Activated CD8-positive, alpha-beta T cell treated with anti-CD3 and anti-CD28 coated beads for 36 hours (primary cell): ENCODE results near the gene GSK3B. TPM values are rescaled to one million over a fixed set of nuclear protein-coding genes. Genes with fewer than 3 reads are reported as not detected.
"Not testable (repeated sequence)": the region's sequence is repeated elsewhere in the genome, so short reads cannot be mapped to it uniquely, and the experiment has no call there.

Source experiments
- ATAC-seq: fragments of 200-7000 bp; cut with Tn5 transposase; one replicate; pipeline ENCODE4 v1.10.0; 2021; ENCODE audit warnings: mild to moderate bottlenecking, moderate library complexity
- CTCF ChIA-PET: fragments of 350-600 bp; sonication (Branson Sonifier 250); formaldehyde crosslinking; loops from one replicate; lab custom pipeline; 2021; ENCODE audit warnings: antibody characterized with exemption; lab: Charles Lee
- POLR2A ChIA-PET: fragments of 350-600 bp; sonication (Branson Sonifier 250); formaldehyde crosslinking; loops from one replicate; lab custom pipeline; 2021; ENCODE audit warnings: antibody characterized with exemption; lab: Charles Lee
- DNase-seq: peaks from one replicate; pipeline ENCODE4 v3.0.0-alpha.2; 2020
- H3K27ac Mint-ChIP-seq: one replicate; pipeline ENCODE4 v1.8.0; 2021; ENCODE audit warnings: mild to moderate bottlenecking, mixed read lengths
- H3K27me3 Mint-ChIP-seq: one replicate; pipeline ENCODE4 v1.8.0; 2021; ENCODE audit warnings: mixed read lengths
- H3K36me3 Mint-ChIP-seq: one replicate; pipeline ENCODE4 v1.8.0; 2021; ENCODE audit warnings: low read depth, mixed read lengths
- H3K4me1 Mint-ChIP-seq: one replicate; pipeline ENCODE4 v1.8.0; 2021; ENCODE audit warnings: low read depth, mixed read lengths
- H3K4me3 Mint-ChIP-seq: one replicate; pipeline ENCODE4 v1.8.0; 2021; ENCODE audit warnings: mild to moderate bottlenecking, moderate library complexity, mixed read lengths
- H3K9me3 Mint-ChIP-seq: one replicate; pipeline ENCODE4 v1.8.0; 2021; ENCODE audit warnings: mixed read lengths
- CTCF ChIP-seq: fragments of 200-600 bp; IDR thresholded peaks from one replicate; pipeline ENCODE4 v1.8.0; 2022; ENCODE audit warnings: antibody characterized with exemption, mild to moderate bottlenecking
- intact Hi-C: fragments of 100-400 bp; cut with micrococcal nuclease; formaldehyde crosslinking; loops from one replicate; pipeline ENCODE4 v1.10.0; 2022
- total RNA-seq, 2 experiments: library from RNA; stranded (reverse); gene quantifications; one replicate each; pipeline ENCODE4 v1.2.3, GENCODE V29; 2021

The GSK3B gene
- total RNA-seq, 2 experiments from 2014 or later = 29.0 to 32.1 TPM

GRCh38 chr3:120059081-120059864 is 35.0 kb downstream of the GSK3B start:
- DNase-seq (no peak), ATAC-seq (no peak)
- ChIA-PET POLR2A (interaction anchor here (0.6 to 1.1 kb wide), 2 partner anchors 36 to 66 kb away, joined by 3 read pairs; no protein-coding TSS in a partner anchor), CTCF (interaction anchor here (0.7 kb wide), 1 partner anchor 167 kb away, joined by 3 read pairs; no protein-coding TSS in a partner anchor)
- intact Hi-C loops = no loop called here
- H3K27me3 Mint-ChIP-seq = no peaks in the 10 kb centered on the region
- H3K4me3 Mint-ChIP-seq = no peak overlapping the region
- H3K36me3 Mint-ChIP-seq = peaks cover 10% of the 10 kb centered on the region
- H3K4me1 Mint-ChIP-seq = peaks cover 38% of the 10 kb centered on the region
- H3K9me3 Mint-ChIP-seq = no peaks in the 10 kb centered on the region
- no peak overlapping the region for H3K27ac Mint-ChIP-seq
- no peak for TF ChIP-seq CTCF

GRCh38 chr3:120057626-120058025 is 36.6 kb downstream of the GSK3B start:
- Mint-ChIP-seq H3K4me1 (peaks cover 50% of the 10 kb centered on the region), H3K27me3 (no peaks in the 10 kb centered on the region), H3K36me3 (peaks cover 15% of the 10 kb centered on the region), H3K9me3 (peaks cover 5% of the 10 kb centered on the region), H3K4me3 (no peak overlapping the region), H3K27ac (no peak overlapping the region)
- ChIA-PET POLR2A (interaction anchor here (1.1 kb wide), 1 partner anchor 38 kb away, joined by 3 read pairs; no protein-coding TSS in a partner anchor), CTCF (interaction anchor here (1.2 kb wide), 1 partner anchor 13 kb away, joined by 4 read pairs; no protein-coding TSS in a partner anchor)
- intact Hi-C loops = no loop called here
- DNase-seq = no peak
- no peak for ATAC-seq
- TF ChIP-seq CTCF = no peak

- Mint-ChIP-seq H3K27me3 (no peaks in the 10 kb centered on the region), H3K4me1 (peaks cover 53% of the 10 kb centered on the region), H3K4me3 (no peak overlapping the region), H3K27ac (no peak overlapping the region), H3K36me3 (peaks cover 15% of the 10 kb centered on the region), H3K9me3 (peaks cover 5% of the 10 kb centered on the region)
- ATAC-seq (no peak), DNase-seq (no peak)
- intact Hi-C loops = no loop called here
- ChIA-PET CTCF (interaction anchor here (1.2 kb wide), 1 partner anchor 14 kb away, joined by 4 read pairs; no protein-coding TSS in a partner anchor), POLR2A (no interaction called here)
- TF ChIP-seq CTCF = no peak
These were observed 37.2 kb downstream of the GSK3B start for GRCh38 chr3:120057029-120057428.

- Mint-ChIP-seq H3K4me1 (peaks cover 63% of the 10 kb centered on the region), H3K36me3 (peaks cover 26% of the 10 kb centered on the region)
- ATAC-seq, H3K4me3 Mint-ChIP-seq, intact Hi-C loops, CTCF ChIA-PET, H3K27me3 Mint-ChIP-seq, DNase-seq, H3K9me3 Mint-ChIP-seq, POLR2A ChIA-PET, H3K27ac Mint-ChIP-seq: not testable (repeated sequence)
These were observed 40.6 kb downstream of the GSK3B start for GRCh38 chr3:120053647-120054046.

GRCh38 chr3:120052677-120053076 is 41.6 kb downstream of the GSK3B start:
- Mint-ChIP-seq H3K27ac (peak overlapping the region; percentile 18), H3K9me3 (peaks cover 5% of the 10 kb centered on the region), H3K4me1 (peaks cover 70% of the 10 kb centered on the region), H3K4me3 (no peak overlapping the region), H3K27me3 (no peaks in the 10 kb centered on the region), H3K36me3 (peaks cover 28% of the 10 kb centered on the region)
- ATAC-seq (no peak), DNase-seq (no peak)
- ChIA-PET CTCF (no interaction called here), POLR2A (interaction anchor here (0.9 kb wide), 1 partner anchor 43 kb away, joined by 5 read pairs; no protein-coding TSS in a partner anchor)
- intact Hi-C loops = no loop called here
- TF ChIP-seq CTCF = no peak
